ENCODE measurements around the gene C1orf174.

The C1orf174 gene

DNA sequence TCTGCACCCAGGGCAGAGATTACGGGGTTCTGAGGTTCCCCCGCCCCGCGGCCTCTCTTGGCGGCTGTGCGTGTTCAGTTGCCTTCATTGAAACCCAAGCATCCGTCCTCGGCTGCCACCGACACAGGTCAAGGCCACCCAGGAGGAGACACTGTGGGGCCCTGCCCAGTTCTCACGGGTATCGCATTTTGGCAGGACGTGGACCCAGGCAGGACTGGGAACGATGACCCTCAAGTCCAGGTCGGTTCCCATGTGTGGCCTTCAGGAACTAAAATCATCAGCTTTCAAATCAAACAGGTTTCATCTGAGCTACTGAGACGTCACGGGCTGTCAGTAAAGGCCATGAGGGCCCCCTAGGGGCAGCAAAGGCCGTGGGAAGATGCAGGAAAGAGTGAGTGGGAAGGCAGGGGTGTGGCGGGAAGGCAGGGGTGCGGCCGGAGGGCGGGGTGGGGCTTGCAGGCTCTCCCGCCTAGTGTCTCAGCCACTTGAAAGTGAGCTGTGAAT is 7.0 kb upstream of the C1orf174 start:
- H3K27ac Mint-ChIP-seq: no peak overlapping the region
- no peaks in the 10 kb centered on the region for H3K36me3 Mint-ChIP-seq
- no peaks in the 10 kb centered on the region for H3K9me3 Mint-ChIP-seq
- H3K4me3 Mint-ChIP-seq: no peak overlapping the region
- peaks cover 28% of the 10 kb centered on the region for H3K27me3 Mint-ChIP-seq
- no peak for ATAC-seq
- peaks cover 36% of the 10 kb centered on the region for H3K4me1 Mint-ChIP-seq

DNA sequence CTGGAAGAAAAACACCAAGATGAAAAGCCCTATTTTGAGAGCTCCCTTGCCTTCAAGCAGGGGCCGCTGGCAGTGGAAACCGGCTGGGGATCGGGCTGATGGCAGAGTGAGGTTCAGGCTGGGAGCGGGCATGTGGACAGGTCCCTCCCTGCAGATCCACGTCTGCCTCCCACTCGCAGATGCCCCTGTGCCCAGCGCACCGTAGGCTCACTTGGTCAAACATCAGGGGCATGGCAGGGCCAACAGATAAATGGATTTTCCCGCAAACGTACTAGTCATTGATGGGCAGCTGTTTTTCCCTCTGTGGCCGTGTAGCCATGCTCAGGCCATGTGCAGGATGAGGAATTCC is 6.6 kb upstream of the C1orf174 start:
- Mint-ChIP-seq H3K27ac (no peak overlapping the region), H3K9me3 (no peaks in the 10 kb centered on the region), H3K36me3 (no peaks in the 10 kb centered on the region), H3K4me1 (peaks cover 33% of the 10 kb centered on the region), H3K27me3 (peaks cover 28% of the 10 kb centered on the region), H3K4me3 (no peak overlapping the region)
- no peak for ATAC-seq

DNA sequence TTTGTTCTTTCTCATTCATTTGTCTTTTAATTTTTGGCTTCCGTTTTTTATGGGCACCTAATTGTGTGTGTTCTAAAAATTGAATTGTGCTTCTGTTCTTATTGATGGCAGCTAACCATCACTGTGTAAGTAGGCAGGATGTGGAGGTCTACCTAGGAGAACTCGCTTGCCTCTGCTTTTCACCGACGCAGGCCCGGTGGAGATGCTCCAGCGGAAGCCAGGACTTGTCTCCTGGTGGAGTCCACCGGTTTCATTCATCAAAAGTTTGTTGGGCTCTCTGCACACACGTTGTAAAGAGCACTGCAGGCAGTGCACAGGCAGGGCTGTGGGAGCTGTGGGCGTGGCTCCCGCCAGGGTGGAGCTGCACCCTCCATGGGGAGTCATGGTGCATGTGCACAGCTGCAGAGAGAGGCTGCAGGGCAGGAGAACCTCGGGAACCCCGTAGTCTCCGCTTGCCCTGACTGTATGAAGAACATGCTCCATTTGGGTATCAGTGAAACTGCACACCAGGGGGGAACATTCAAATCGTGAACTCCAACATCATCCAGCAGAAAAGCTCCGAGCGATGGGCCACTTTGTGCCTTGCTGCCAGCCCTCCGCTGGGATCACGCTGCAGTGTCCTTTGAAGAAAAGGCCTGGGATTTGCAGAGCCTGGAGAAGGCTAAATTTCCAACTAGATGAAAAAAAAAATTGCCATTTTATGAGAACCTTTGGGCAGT is 6.0 kb upstream of the C1orf174 start:
- Mint-ChIP-seq H3K27ac (no peak overlapping the region), H3K4me1 (peaks cover 28% of the 10 kb centered on the region), H3K4me3 (no peak overlapping the region), H3K27me3 (peaks cover 26% of the 10 kb centered on the region), H3K9me3 (no peaks in the 10 kb centered on the region), H3K36me3 (no peaks in the 10 kb centered on the region)
- no peak for ATAC-seq

DNA sequence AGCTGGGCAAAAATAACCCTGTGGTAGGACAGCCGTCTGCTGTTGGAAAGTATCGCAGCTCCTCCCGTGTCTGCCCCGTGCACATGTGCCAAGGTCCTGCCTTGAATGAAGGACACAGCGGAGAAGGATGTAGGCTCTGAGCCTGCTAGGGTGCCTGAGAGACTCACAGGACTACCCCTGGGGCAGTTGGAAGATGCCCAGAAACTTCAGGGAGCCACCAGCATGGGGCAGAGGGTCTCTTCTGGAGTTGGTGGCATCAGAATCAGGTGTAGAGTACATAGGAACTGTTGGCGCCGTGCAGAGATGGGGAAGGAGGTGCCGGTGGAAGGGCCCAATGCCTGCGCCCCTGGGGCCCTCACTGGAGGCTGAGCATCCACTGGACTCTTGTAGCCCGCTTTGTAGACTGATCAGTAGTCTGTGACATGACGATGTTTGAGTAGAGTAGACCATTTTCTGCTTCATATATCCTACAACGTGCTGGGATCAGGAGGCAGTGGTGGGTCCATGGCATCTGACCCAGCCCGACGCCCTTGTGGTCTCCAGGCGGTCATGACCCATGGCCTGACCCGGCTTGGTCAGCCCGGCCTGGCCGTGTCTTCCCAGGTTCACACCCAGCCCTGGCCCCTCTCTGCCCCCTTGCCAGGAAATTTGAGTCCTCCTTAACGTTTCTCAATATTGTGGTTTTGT is 5.3 kb upstream of the C1orf174 start:
- peaks cover 21% of the 10 kb centered on the region for H3K4me1 Mint-ChIP-seq
- H3K9me3 Mint-ChIP-seq: no peaks in the 10 kb centered on the region
- peaks cover 19% of the 10 kb centered on the region for H3K27me3 Mint-ChIP-seq
- H3K36me3 Mint-ChIP-seq: no peaks in the 10 kb centered on the region
- no peak overlapping the region for H3K27ac Mint-ChIP-seq
- ATAC-seq: no peak
- H3K4me3 Mint-ChIP-seq: no peak overlapping the region

DNA sequence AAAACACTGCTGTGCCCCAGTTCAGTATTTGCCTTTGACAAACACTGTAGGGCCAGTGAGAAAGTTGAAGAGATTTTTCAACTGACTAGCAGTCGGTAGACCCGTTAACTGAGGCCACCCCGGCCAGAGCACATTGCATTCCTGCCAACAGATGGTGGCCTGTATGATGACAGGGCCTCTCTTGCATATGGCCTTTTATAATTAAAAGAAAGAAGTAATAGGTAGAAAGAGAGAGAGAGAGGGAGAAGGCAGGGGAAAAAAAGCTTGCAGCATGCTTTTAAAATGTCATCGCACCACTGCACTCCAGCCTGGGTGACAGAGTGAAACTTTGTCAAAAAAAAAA is 4.7 kb upstream of the C1orf174 start:
- Mint-ChIP-seq H3K9me3 (no peaks in the 10 kb centered on the region), H3K36me3 (no peaks in the 10 kb centered on the region), H3K4me1 (peaks cover 15% of the 10 kb centered on the region), H3K27me3 (peaks cover 13% of the 10 kb centered on the region), H3K4me3 (no peak overlapping the region), H3K27ac (no peak overlapping the region)
- no peak for ATAC-seq

DNA sequence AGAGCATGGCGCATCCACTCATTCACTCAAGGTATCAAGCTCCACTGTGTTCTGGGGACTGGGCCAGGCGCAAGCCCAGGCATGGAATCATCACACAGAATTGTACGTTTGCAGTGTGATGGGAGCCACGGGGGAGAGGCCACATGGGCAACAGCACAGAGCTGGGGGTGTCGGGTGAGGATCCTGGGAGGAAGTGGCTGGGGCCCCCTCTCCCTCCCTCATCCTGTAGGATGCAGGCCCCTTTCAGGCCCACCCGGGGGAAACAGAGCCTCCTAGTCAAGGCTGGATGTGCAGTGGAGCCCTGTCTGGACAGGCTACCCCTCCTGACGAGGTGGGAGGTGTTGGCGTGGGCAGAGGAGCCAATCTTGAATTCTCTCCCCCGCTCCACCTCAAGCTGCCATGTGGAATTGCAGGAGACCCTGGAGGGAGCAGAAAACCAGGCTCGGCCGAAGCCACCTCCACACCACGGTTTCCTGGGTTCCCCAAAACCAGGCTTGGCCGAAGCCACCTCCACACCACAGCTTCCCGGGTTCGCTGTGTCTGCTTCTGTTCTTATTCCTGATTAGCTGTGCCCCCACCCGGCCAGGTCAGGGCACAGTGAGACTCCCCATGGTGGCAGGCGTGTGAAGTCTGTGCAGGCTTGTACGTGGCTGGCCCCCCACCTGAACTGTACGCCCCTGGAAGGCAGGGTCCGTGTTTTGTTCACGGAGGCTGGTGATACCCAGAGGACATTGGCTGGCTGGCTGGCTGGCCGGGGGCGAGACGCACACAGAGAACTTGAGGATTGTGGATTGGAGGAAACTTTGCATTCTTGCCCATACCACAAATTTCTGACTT is 4.2 kb upstream of the C1orf174 start:
- no peaks in the 10 kb centered on the region for H3K9me3 Mint-ChIP-seq
- H3K4me3 Mint-ChIP-seq: no peak overlapping the region
- no peaks in the 10 kb centered on the region for H3K36me3 Mint-ChIP-seq
- H3K27me3 Mint-ChIP-seq: peaks cover 7% of the 10 kb centered on the region
- no peak for ATAC-seq
- H3K27ac Mint-ChIP-seq: peak overlapping the region; percentile 57
- H3K4me1 Mint-ChIP-seq: peaks cover 12% of the 10 kb centered on the region

DNA sequence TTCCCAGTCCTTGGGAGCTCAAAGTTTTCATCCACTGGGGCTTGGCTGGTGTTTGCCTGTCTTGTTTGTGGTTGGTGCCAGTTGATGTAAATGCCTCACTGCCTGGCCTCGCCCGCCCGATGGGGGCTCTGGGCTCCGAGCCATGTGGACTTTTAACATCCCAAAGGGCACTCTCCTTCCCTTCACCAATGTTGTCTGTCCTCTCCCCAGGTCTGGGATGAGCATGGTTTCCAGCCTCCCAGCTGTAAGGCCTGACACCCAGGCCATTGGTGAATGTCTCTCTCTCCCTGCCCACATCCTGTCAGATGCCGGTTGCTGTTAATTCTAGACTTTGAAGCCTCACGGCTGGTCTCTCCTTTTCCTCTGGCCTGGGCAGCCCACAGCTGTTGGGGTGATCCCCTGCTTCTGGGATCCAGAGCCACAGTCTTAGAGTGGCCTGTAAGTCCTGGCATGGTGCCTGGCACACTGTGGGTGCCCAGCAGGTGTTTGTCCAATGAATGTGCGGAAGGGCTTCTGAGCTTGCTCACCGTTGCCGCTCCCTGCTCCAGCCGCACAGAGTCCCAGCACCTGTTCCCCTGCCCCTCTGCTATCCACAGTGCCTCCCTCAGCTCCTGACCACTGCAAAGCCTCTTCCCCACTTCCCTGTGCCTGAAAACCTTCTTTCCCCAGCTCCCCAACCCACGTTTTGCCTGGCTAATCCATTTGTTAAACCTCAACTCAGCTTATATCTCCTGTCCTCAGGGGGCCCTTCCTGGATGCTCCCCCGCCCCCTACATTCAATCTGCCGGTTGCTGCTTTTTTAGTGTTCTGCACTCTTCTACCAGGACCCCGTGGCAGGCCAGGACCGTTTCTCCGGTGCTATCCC is 3.3 kb upstream of the C1orf174 start:
- Mint-ChIP-seq H3K27me3 (no peaks in the 10 kb centered on the region), H3K4me3 (no peak overlapping the region), H3K27ac (peak overlapping the region; percentile 57), H3K4me1 (peaks cover 18% of the 10 kb centered on the region), H3K36me3 (peaks cover 3% of the 10 kb centered on the region), H3K9me3 (no peaks in the 10 kb centered on the region)
- no peak for ATAC-seq

DNA sequence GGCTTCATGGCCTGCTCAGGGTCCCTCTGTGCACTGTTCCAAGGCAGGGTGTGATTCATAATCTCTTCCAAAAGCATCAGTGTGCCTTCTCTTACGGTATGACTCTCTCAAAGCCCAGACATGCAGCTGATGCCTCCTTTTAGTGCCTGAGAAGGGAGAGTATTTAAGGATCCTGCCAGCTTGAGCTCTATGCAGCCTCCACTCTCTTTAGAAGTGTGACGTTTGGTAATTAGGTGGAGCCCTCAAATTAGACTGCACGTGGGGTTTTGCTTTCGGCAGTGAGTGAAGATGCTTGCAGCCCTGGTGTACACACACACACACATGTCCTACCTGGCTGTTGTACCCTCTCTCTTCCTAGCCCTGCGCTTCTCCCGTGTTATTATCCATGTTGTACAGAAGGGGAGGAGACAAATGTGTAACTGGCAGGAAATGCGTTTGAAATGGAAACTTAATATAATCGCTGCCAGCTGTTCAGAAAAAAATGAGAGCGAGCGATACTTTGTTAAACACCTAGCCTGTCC is 2.6 kb upstream of the C1orf174 start:
- H3K27ac Mint-ChIP-seq: no peak overlapping the region
- H3K36me3 Mint-ChIP-seq: peaks cover 11% of the 10 kb centered on the region
- no peak for ATAC-seq
- peaks cover 21% of the 10 kb centered on the region for H3K4me1 Mint-ChIP-seq
- no peak overlapping the region for H3K4me3 Mint-ChIP-seq
- H3K9me3 Mint-ChIP-seq: no peaks in the 10 kb centered on the region
- no peaks in the 10 kb centered on the region for H3K27me3 Mint-ChIP-seq

DNA sequence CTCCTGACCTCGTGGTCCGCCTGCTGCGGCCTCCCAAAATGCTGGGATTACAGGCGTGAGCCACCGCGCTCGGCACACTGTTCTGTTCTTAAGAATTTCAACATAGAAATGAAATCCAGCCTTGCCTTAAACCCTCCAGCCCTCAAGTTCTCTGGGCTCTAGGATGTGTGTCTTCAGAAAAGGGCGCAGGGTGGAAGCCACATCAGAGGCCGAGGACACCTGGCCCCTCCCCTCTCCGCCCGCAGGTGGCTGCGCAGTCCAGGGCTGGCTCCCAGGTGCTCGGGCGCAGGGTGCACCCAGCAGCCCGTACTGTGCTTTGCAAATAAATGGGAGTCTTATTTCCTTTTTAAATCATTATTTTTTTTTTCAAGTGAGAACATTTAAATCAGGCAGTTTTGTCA is 2.0 kb upstream of the C1orf174 start:
- H3K4me3 Mint-ChIP-seq: peak overlapping the region; percentile 50
- H3K4me1 Mint-ChIP-seq: peaks cover 22% of the 10 kb centered on the region
- H3K9me3 Mint-ChIP-seq: peaks cover 3% of the 10 kb centered on the region
- H3K36me3 Mint-ChIP-seq: peaks cover 16% of the 10 kb centered on the region
- no peaks in the 10 kb centered on the region for H3K27me3 Mint-ChIP-seq
- H3K27ac Mint-ChIP-seq: peak overlapping the region; percentile 98
- ATAC-seq: no peak

DNA sequence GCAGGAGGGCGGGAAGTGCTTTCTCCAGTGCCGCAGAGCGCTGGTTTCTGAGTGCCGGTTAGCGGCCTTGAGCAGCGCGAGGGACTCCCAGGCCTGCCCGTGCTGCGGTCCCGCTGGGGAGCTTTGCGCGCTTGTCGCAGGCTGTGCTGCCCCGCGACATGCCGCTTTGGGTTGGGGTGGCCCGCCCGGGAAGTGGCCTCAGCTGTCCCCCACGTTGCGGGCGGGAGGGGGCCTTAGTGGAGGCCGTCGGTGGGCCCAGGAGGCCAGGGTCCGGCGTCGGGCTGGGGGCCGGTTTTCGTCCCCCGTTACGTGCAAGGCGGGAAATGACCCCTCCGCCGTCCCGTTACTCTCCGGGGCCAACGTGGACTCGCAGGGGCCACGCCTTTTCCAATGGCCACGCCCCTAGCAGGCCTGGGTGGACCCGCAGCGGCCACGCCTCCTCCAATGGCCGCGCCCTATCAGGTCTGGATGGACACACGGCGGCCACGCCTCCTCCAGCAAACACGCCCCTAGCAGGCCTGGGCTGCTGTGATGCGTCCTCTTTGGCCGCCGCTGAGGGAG is 977 bp upstream of the C1orf174 start:
- peak overlapping the region; percentile 85 for H3K4me3 Mint-ChIP-seq
- peaks cover 3% of the 10 kb centered on the region for H3K9me3 Mint-ChIP-seq
- H3K27ac Mint-ChIP-seq: peak overlapping the region; percentile 98
- H3K36me3 Mint-ChIP-seq: peaks cover 26% of the 10 kb centered on the region
- H3K27me3 Mint-ChIP-seq: no peaks in the 10 kb centered on the region
- peaks cover 27% of the 10 kb centered on the region for H3K4me1 Mint-ChIP-seq
- ATAC-seq: peak; percentile 85

DNA sequence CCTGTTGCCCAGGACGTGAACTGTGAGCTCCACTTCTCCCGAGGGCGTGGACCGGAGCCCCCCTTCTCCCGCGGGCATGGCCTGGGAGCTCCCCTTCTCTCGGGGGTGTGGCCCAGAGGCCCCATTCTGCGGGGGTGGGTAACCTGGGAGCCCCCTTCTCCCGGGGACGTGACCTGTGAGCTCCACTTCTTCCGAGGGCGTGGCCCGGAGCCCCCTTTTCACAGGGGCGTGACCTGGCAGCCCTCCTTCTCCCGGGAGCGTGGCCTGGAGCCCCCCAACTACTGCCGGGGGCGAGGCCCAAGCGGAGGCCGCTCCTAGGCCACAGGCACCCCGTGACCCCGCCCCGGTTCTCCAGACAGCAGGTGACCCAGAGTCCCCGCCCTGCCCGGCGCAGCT is 320 bp downstream of the C1orf174 start:
- ATAC-seq: no peak
- Mint-ChIP-seq H3K36me3 (peaks cover 38% of the 10 kb centered on the region), H3K4me3 (peak overlapping the region; percentile 85), H3K27ac (peak overlapping the region; percentile 98), H3K27me3 (no peaks in the 10 kb centered on the region), H3K9me3 (peaks cover 3% of the 10 kb centered on the region), H3K4me1 (peaks cover 29% of the 10 kb centered on the region)

DNA sequence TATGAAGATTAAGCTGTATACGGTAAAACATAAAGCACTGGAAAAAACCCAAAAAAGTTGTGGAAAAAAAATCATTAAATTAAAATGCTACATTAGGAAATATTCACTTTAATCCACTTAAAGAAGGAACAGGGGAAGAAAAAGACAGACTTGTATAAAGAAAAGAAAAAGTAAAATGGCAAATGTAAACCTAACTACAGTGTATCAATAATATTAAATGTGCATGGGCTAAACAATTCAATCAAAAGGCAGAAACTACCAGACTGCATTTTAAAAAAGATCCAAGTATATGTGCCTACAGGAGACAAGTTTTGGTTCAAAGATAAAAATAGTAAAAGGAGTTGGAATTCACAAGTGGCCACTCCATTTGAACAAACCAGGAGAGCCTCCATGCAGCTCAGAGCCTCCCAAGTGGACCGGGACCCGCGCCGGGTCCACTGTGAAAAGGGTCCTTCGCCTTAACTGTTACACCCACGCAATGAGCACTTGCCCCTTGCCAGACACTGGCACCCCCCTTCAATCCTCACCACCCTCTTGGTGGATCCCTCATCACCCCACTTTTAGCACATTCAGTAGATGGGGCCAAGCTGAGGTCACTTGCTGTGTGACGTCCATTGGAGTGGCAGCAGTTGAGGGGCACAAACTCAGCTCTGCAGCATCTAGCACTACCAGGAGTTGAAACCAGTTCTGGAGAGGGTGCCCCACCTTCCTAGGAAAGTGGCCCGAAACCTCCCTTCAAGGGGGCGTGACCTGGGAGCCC is 898 bp downstream of the C1orf174 start:
- no peak for ATAC-seq
- Mint-ChIP-seq H3K36me3 (peaks cover 39% of the 10 kb centered on the region), H3K27me3 (no peaks in the 10 kb centered on the region), H3K9me3 (peaks cover 3% of the 10 kb centered on the region), H3K4me1 (peaks cover 31% of the 10 kb centered on the region), H3K4me3 (peak overlapping the region; percentile 85), H3K27ac (peak overlapping the region; percentile 98)

DNA sequence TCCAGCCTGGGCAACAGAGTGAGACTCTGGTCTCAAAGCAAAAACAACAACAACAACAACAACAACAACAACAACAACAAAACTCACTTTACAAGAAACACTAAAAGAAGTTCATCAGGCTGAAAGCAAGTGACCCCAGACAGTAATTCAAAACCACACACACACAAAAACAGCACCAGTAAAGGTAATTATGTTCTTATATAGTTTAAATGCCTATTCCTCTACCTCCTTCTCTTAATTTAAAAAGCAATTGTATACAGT is 1.7 kb downstream of the C1orf174 start:
- H3K9me3 Mint-ChIP-seq: peaks cover 3% of the 10 kb centered on the region
- H3K4me1 Mint-ChIP-seq: peaks cover 36% of the 10 kb centered on the region
- no peak for ATAC-seq
- H3K36me3 Mint-ChIP-seq: peaks cover 43% of the 10 kb centered on the region
- H3K27ac Mint-ChIP-seq: peak overlapping the region; percentile 98
- H3K27me3 Mint-ChIP-seq: no peaks in the 10 kb centered on the region
- no peak overlapping the region for H3K4me3 Mint-ChIP-seq

DNA sequence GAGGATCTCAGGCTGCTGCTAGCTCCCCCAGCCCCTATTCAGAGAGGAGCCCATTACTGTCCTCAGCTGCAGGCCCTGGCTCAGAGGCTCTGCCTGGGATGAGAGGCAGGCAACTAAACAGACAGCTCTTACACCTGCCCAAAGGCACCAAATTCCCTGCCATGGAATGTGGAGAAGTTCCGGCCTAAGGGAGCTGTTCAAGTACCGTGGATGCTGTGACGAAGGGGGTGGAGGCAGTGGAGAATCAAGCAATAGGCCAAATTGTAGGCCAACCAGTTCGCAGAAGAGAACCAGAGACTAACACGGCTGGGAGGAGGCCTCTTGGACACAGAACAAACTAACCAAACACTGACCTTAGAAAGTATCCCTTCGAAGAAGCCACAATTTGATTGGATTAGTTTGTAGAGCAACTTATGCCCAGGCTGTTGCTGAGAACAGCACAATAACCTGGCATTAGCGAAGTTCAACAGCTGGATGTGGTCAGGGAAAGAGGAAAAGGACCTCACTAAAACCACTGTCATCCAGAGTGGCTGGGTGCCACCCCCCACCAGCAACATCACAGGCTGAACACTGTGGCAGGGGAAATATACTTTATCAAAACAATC is 3.6 kb downstream of the C1orf174 start:
- ATAC-seq: no peak
- peaks cover 46% of the 10 kb centered on the region for H3K36me3 Mint-ChIP-seq
- no peak overlapping the region for H3K27ac Mint-ChIP-seq
- H3K4me3 Mint-ChIP-seq: no peak overlapping the region
- peaks cover 46% of the 10 kb centered on the region for H3K4me1 Mint-ChIP-seq
- no peaks in the 10 kb centered on the region for H3K27me3 Mint-ChIP-seq
- H3K9me3 Mint-ChIP-seq: peaks cover 3% of the 10 kb centered on the region

All from stimulated activated memory B cell treated with anti-CD40 and anti-IgM and Interleukin-4, amounts not matched to agents 10 μg/mL and 1 μg/mL and 100 μg/mL, for 72 hours (primary cell).